ENCODE measurements around the gene TMTC2. TPM values are rescaled to one million over a fixed set of nuclear protein-coding genes. Genes with fewer than 3 reads are reported as not detected.

The TMTC2 gene
- 1 to 10 TPM; 1.8 to 2.1 TPM for total RNA-seq
- 2.4 TPM for polyA plus RNA-seq (2013, experiment 1 of 2)
- 4.1 TPM for polyA plus RNA-seq (2013, experiment 2 of 2)
- total RNA-seq = 1.7 to 14.0 (median 5.5) reads per million in 172 experiments

GRCh38 chr12:82686168-82687020 lies at the start of gene TMTC2:
TMTC2 (plus strand) TSS chr12:82686906.
- peak; percentile 81 for ATAC-seq (ENCODE audit: poor library complexity)
- H3K36me3 Mint-ChIP-seq (ENCODE audit: low read depth) = peaks cover 14% of the 10 kb centered on the region
- peaks cover 0 to 6% of the 10 kb centered on the region in 2 experiments for H3K27me3 ChIP-seq (ENCODE audit: control insufficient read depth in 1 of 2, insufficient read depth in 2 of 2, low read length in 2 of 2)
- H3K9me3 ChIP-seq (ENCODE audit: control insufficient read depth in 1 of 2, insufficient read depth in 1 of 2, low read length in 2 of 2) = no peaks in the 10 kb centered on the region
- H3K27me3 Mint-ChIP-seq = peaks cover 12% of the 10 kb centered on the region
- ChIA-PET CTCF (interaction anchor here (0.9 to 2.9 kb wide), 11 partner anchors 8 to 1137 kb away, joined by 3 to 11 read pairs (median 5); partner anchors contain the start of genes CCDC59 and METTL25), POLR2A (interaction anchor here (0.6 to 2.8 kb wide), 4 partner anchors 10 to 328 kb away, joined by 3 to 14 read pairs (median 3); partner anchors contain the start of genes CCDC59 and METTL25)
- H3K36me3 ChIP-seq (ENCODE audit: insufficient read depth, low read length) = no peaks in the 10 kb centered on the region
- peak within 1 kb of the TSS; percentile 87 for H3K4me3 ChIP-seq (ENCODE audit: low read length)
- peak within 1 kb of the TSS; percentile 84 for H3K27ac Mint-ChIP-seq
- intact Hi-C loops (cut with DNase I, micrococcal nuclease) = loop anchor here (5.0 to 10.0 kb wide), 5 partner anchors 324 to 1818 kb away; partner anchors contain the start of genes CCDC59 (in 1 of the 2) and METTL25 (in 1 of the 2)
- H3K4me3 Mint-ChIP-seq = peak within 1 kb of the TSS; percentile 92
- peak; percentile 72 to 95 (median 86) for DNase-seq
- no peak for TF ChIP-seq CTCF (IDR thresholded peaks at IDR 0.05)
- H3K4me1 ChIP-seq (ENCODE audit: insufficient read depth, low read length) = peaks cover 16% of the 10 kb centered on the region
- H3K4me1 Mint-ChIP-seq (ENCODE audit: low read depth) = peaks cover 13% of the 10 kb centered on the region
- H3K27ac ChIP-seq (ENCODE audit: low read depth in 1 of 2, low read length in 2 of 2) = peak within 1 kb of the TSS; percentile 87
- no peaks in the 10 kb centered on the region for H3K9me3 Mint-ChIP-seq

GRCh38 chr12:82638324-82638723 lies 48.4 kb upstream of the TMTC2 start:
- no peaks in the 10 kb centered on the region for H3K36me3 Mint-ChIP-seq (ENCODE audit: low read depth)
- ATAC-seq (ENCODE audit: poor library complexity) (no peak), DNase-seq (no peak)
- ChIA-PET CTCF (no interaction called here), POLR2A (no interaction called here)
- no peak overlapping the region for H3K27ac Mint-ChIP-seq
- TF ChIP-seq CTCF (IDR thresholded peaks at IDR 0.05) = no peak
- no peaks in the 10 kb centered on the region for H3K36me3 ChIP-seq (ENCODE audit: insufficient read depth, low read length)
- no peak overlapping the region for H3K4me3 ChIP-seq (ENCODE audit: low read length)
- intact Hi-C loops (cut with DNase I, micrococcal nuclease) = no loop called here
- H3K9me3 Mint-ChIP-seq = peaks cover 3% of the 10 kb centered on the region
- H3K27me3 ChIP-seq (ENCODE audit: control insufficient read depth in 1 of 2, insufficient read depth in 2 of 2, low read length in 2 of 2) = no peaks in the 10 kb centered on the region
- peaks cover 0 to 8% of the 10 kb centered on the region in 2 experiments for H3K9me3 ChIP-seq (ENCODE audit: control insufficient read depth in 1 of 2, insufficient read depth in 1 of 2, low read length in 2 of 2)
- H3K27ac ChIP-seq (ENCODE audit: low read depth in 1 of 2, low read length in 2 of 2) = no peak overlapping the region
- H3K27me3 Mint-ChIP-seq = no peaks in the 10 kb centered on the region
- H3K4me1 Mint-ChIP-seq (ENCODE audit: low read depth) = no peaks in the 10 kb centered on the region
- H3K4me3 Mint-ChIP-seq = no peak overlapping the region
- no peaks in the 10 kb centered on the region for H3K4me1 ChIP-seq (ENCODE audit: insufficient read depth, low read length)

GRCh38 chr12:82644896-82645295 lies 41.8 kb upstream of the TMTC2 start:
- no peak for DNase-seq
- Histone ChIP-seq H3K27me3 (ENCODE audit: control insufficient read depth in 1 of 2, insufficient read depth in 2 of 2, low read length in 2 of 2) (no peaks in the 10 kb centered on the region), H3K9me3 (ENCODE audit: control insufficient read depth in 1 of 2, insufficient read depth in 1 of 2, low read length in 2 of 2) (no peaks in the 10 kb centered on the region), H3K27ac (ENCODE audit: low read depth in 1 of 2, low read length in 2 of 2) (no peak overlapping the region), H3K36me3 (ENCODE audit: insufficient read depth, low read length) (no peaks in the 10 kb centered on the region), H3K4me3 (ENCODE audit: low read length) (no peak overlapping the region), H3K4me1 (ENCODE audit: insufficient read depth, low read length) (no peaks in the 10 kb centered on the region)
- no peak for TF ChIP-seq CTCF (IDR thresholded peaks at IDR 0.05)
- ChIA-PET POLR2A (no interaction called here), CTCF (interaction anchor here (0.8 kb wide), 1 partner anchor 24 kb away, joined by 3 read pairs; no protein-coding TSS in a partner anchor)
- intact Hi-C loops (cut with DNase I, micrococcal nuclease) = no loop called here
- H3K4me1 Mint-ChIP-seq (ENCODE audit: low read depth) = no peaks in the 10 kb centered on the region
- no peak for ATAC-seq (ENCODE audit: poor library complexity)
- no peak overlapping the region for H3K4me3 Mint-ChIP-seq
- no peaks in the 10 kb centered on the region for H3K27me3 Mint-ChIP-seq
- no peak overlapping the region for H3K27ac Mint-ChIP-seq
- H3K36me3 Mint-ChIP-seq (ENCODE audit: low read depth) = no peaks in the 10 kb centered on the region
- peaks cover 3% of the 10 kb centered on the region for H3K9me3 Mint-ChIP-seq

All from CD4-positive, alpha-beta T cell (primary cell).